Spinal cord (tissue), 10 donors: ENCODE results near the gene KCTD1. TPM values are rescaled to one million over a fixed set of nuclear protein-coding genes. Genes with fewer than 3 reads are reported as not detected.
A peak's percentile ranks its signal among the peaks of the same experiment; 100 is the strongest.

Experiments
- DNase-seq, 6 donors: peaks; one replicate each; pipeline versions ENCODE4 v3.0.0 to v3.0.0-alpha.2; 2013 to 2015; ENCODE audit warnings: low spot score in 6 of 6, low read depth in 4 of 6
- H3K27ac ChIP-seq: one replicate; pipeline ENCODE4 v1.5.1; 2013; ENCODE audit warnings: low read depth, low read length, control low read depth
- H3K27me3 ChIP-seq: one replicate; pipeline ENCODE4 v1.6.1; 2013; ENCODE audit warnings: low read length; ENCODE audit not compliant: control insufficient read depth, insufficient read depth
- H3K36me3 ChIP-seq: one replicate; pipeline ENCODE4 v1.6.1; 2013; ENCODE audit warnings: low read length; ENCODE audit not compliant: control insufficient read depth, insufficient read depth
- H3K4me1 ChIP-seq: one replicate; pipeline ENCODE4 v1.6.1; 2013; ENCODE audit warnings: low read length; ENCODE audit not compliant: control insufficient read depth, insufficient read depth
- H3K4me3 ChIP-seq: one replicate; pipeline ENCODE4 v1.5.1; 2013; ENCODE audit warnings: low read depth, low read length, control low read depth
- H3K9me3 ChIP-seq: one replicate; pipeline ENCODE4 v1.6.1; 2013; ENCODE audit warnings: low read length; ENCODE audit not compliant: control insufficient read depth, insufficient read depth
- WGBS: methylation state at CpG from one replicate; pipeline ENCODE4 v1.1.5; 2013; ENCODE audit warnings: missing lambda C conversion rate; ENCODE audit not compliant: insufficient coverage; 5-methylcytosine and 5-hydroxymethylcytosine counted together
- polyA plus RNA-seq, 2 donors: library from polyadenylated mRNA; unstranded; fragments of 120-200 nt; gene quantifications; one replicate each; pipeline ENCODE4 v1.2.1, GENCODE V29; 2013; ENCODE audit not compliant: insufficient read length in 2 of 2
- total RNA-seq, 2 donors: library from RNA; depleted of rRNA in 1 of 2; stranded (reverse); fragments of 120-200 nt in 1 of 2; fragments of >200 nt in 1 of 2; gene quantifications; one replicate each; pipeline versions ENCODE4 v1.2.3 to v1.2.4, GENCODE V29; 2013 to 2014
- donor health status: healthy.

KCTD1 gene
- total and polyA plus RNA-seq, 4 donors = 23.0 to 46.7 (median 33.9) TPM

DNA sequence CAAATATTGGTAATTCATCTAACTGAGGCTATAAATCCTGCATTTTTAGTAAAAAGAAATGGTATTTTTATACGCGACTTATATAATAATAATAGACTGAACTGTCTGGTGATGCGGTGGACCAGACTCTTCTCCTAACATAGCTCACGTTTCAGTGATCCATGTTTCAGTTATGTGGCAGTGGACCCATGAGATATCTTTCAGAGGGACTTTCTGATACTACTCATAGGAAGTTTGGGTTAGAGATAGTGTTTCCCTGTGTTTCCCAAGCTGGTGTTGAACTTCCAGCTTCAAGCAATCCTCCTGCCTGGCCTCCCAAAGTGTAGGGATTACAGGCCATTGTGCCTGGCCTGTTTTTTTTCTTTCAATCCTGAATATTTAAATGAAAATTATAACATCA is 59.2 kb downstream of the KCTD1 start:
- Histone ChIP-seq H3K36me3 (peaks cover 3% of the 10 kb centered on the region), H3K9me3 (no peaks in the 10 kb centered on the region)
- WGBS = no CpG with 5 or more reads among the region's 4 CpGs

DNA sequence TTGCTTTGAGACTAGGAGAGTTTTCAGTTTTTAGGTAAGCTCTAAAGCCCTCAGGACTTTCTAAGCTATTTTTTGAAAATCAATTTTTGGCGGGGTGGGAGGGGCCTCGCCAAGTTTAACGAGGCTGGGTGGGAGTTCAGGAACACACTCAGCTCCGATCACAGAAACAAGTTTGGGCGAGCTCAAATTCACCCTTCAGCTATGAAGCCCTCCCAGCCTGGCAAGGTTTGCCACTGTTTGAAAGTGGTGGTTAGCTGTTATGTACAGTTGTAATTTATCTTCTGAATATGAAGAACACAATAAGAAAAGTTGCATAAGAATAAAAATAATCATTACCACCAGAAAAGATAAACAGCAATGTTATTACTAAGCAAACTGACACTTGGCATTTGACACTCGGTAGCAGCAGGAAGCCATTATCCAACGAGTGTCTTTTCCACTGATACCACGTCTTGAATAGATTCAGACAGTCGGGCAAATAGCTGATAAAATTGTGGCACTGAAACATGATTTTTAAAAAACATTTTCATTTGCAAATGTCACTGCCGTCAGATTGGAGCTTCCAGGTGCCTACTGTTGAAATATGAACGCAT is 59.8 kb downstream of the KCTD1 start:
- H3K36me3 ChIP-seq = no peaks in the 10 kb centered on the region
- H3K4me1 ChIP-seq = peaks cover 7% of the 10 kb centered on the region
- no peak overlapping the region for H3K27ac ChIP-seq
- no peak for DNase-seq
- H3K27me3 ChIP-seq = no peaks in the 10 kb centered on the region
- H3K4me3 ChIP-seq = no peak overlapping the region
- no peaks in the 10 kb centered on the region for H3K9me3 ChIP-seq
- 85% methylated on average over 6 of the region's 11 CpGs for WGBS

More for the DNA sequence above, 59.2 kb downstream of the KCTD1 start:
- Histone ChIP-seq H3K27ac (no peak overlapping the region), H3K4me1 (peaks cover 7% of the 10 kb centered on the region), H3K27me3 (no peaks in the 10 kb centered on the region), H3K4me3 (no peak overlapping the region)
- no peak for DNase-seq

DNA sequence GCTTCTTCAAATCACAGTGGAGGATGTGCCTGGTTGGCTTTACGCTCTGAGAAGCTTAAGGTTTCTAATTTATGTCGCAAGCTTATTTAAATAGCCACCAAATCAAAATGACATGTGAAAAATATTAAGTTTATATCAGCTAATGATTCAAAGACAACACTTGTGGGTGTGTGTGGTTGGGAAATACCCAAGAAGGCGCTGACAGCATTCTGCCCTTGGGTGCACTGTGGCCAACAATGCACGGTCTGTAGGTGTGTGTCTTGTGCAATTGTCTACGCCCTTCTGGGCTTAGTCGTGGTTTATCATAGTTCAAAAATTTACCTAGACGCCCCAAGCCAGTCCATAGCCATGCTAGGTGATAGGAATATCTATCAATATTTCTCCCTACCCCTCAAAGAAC is 60.9 kb downstream of the KCTD1 start:
- H3K4me3 ChIP-seq = no peak overlapping the region
- H3K36me3 ChIP-seq = no peaks in the 10 kb centered on the region
- H3K27me3 ChIP-seq = no peaks in the 10 kb centered on the region
- no peak for DNase-seq
- H3K9me3 ChIP-seq = no peaks in the 10 kb centered on the region
- H3K4me1 ChIP-seq = peaks cover 7% of the 10 kb centered on the region
- H3K27ac ChIP-seq = no peak overlapping the region
- no CpG with 5 or more reads among the region's 7 CpGs for WGBS

DNA sequence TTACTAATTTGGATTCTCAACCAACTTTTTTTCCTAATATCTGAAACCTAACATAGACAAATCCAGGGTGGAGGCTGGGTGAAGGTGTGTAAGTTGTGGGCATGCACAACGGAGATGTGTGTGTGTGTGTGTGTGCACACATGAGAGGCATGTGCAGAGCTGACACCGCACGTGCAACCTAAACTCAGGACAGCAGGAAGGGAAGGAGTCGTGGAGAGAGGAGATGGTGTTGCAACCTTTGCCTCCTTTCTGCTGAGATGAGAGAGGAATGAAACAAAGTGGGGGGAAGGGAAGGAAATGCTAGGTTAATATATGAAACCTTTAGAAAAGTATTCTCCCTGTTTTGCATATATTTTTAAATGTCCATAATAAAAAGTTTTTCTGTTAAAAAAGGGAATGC is 64.7 kb downstream of the KCTD1 start:
- DNase-seq = no peak
- WGBS = 70% methylated on average over 3 of the region's 4 CpGs
- H3K4me1 ChIP-seq = peaks cover 20% of the 10 kb centered on the region
- no peaks in the 10 kb centered on the region for H3K36me3 ChIP-seq
- no peaks in the 10 kb centered on the region for H3K27me3 ChIP-seq
- no peak overlapping the region for H3K27ac ChIP-seq
- H3K9me3 ChIP-seq = no peaks in the 10 kb centered on the region
- no peak overlapping the region for H3K4me3 ChIP-seq

DNA sequence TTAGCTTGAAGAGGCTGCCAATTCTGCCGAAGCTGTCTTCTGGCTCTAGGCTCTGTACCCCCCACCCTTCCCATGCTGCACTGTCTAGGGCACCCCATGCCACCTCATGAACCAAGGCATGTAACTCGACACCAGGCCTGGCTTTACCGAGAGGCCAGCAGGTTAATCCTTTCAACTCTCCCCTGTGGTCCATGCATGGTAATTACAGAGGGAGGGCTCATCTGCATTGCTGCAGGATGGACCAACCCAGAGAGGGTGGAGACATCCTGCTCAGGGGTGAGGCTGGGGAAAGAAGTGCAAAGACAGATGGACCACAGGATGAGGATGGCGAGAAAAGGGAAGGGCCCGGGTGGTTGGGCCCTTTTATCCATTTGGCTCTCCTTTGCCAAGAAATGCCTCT is 65.8 kb downstream of the KCTD1 start:
- WGBS = 62% methylated on average over 3 of the region's 5 CpGs
- no peak overlapping the region for H3K27ac ChIP-seq
- H3K27me3 ChIP-seq = no peaks in the 10 kb centered on the region
- DNase-seq = no peak
- peaks cover 20% of the 10 kb centered on the region for H3K4me1 ChIP-seq
- no peaks in the 10 kb centered on the region for H3K36me3 ChIP-seq
- no peaks in the 10 kb centered on the region for H3K9me3 ChIP-seq
- no peak overlapping the region for H3K4me3 ChIP-seq

DNA sequence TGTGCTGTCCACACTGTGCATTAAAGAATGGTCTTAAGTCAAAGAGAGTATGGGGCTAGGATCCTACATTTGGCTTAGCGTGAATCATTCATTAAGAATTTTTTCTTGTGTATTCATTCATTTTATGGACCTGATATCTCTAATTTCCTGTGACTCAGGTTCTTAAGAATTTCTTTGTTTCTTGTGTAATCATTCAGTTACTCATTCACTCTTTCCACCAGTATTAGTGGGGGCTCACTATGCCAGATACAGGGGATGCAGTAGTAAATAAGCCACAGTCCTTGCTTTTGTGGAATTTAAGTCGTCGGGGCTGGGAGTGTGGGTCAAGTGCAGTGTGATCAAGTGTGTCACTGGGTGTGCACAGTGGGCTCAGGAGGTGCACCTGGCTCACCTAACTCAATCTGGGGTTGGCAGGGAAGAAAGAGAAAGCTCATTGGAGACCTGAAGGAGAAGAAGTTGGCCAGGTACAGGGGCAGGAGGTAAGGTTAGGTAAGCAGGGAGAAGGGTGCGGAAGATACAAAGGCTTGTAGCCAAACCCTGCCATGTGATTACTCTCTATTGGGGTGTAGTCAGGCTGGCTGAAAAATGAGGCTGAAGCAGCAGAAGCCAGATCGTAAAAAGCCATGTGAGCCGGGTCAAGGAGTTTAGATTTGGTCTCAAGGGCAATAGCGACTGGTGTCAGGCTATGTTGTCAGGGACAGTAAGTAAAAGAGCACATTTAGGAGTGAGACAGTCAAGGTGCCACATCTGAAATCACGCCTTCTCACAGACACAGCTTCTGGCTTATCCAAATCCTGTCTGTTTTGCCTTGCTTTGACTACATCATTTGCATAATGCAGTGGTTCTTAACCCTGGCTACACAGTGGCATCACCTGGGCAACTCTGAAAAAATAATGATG is 67.2 kb downstream of the KCTD1 start:
- DNase-seq = no peak
- 78% methylated on average over 7 of the region's 8 CpGs for WGBS
- H3K36me3 ChIP-seq = no peaks in the 10 kb centered on the region
- peaks cover 18% of the 10 kb centered on the region for H3K4me1 ChIP-seq
- H3K4me3 ChIP-seq = no peak overlapping the region
- no peak overlapping the region for H3K27ac ChIP-seq
- no peaks in the 10 kb centered on the region for H3K9me3 ChIP-seq
- H3K27me3 ChIP-seq = no peaks in the 10 kb centered on the region

DNA sequence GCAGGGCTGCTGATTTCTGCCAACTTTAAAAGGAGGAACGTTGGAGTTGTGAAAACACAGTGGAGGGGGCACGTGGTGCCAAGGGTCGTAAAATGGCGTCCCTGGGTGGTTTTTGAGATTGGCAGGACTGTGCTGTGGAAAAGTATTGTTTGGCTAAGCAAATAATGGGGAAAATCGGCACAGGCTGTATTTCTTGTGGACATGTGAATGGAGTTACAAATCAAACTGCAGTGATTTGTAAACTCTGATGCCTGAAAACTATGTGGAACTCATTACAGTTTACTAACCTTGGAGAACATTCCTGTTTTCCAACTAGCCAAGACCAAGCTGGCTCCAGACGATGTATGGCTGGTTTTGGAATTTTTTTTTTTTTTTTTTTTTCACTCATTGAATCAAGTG is 68.7 kb downstream of the KCTD1 start:
- H3K27me3 ChIP-seq = no peaks in the 10 kb centered on the region
- peak overlapping the region; percentile 58 for H3K27ac ChIP-seq
- no peaks in the 10 kb centered on the region for H3K36me3 ChIP-seq
- H3K4me3 ChIP-seq = no peak overlapping the region
- peak in 3 of 6 donors; percentile 13 to 42 (median 25) for DNase-seq
- peaks cover 13% of the 10 kb centered on the region for H3K4me1 ChIP-seq
- 11% methylated on average over 4 of the region's 6 CpGs for WGBS
- no peaks in the 10 kb centered on the region for H3K9me3 ChIP-seq

DNA sequence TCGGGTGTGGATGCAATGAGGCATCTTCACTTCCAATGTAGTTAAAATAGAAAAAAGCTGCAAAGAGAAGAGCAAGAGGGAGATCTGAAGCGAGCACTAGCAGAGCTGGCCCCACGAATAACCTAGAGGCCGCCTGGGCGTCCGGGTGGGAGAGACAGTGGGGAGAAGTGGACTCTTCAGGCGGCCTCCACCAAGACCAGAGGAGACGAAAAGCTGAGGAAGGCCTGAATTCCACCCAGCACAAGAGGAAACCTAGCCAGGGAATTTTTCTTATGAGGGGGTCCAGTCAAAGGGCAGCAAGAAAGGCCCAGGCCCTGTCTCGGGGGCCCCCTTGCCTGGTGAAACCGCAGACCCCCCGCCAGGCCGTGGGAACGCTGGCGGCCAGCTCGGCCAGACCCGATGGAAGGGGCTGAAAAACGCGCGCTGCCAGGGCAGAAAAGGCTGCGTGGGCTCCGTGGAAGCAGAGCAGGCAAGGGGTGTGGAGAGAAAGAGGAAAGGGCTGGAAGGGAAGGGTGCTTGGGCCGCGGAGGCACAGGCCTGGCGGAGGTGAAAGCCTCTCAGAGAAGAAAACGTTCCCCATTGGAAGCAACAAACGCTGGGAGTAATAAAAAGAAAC is 69.2 kb downstream of the KCTD1 start:
- DNase-seq = peak in 2 of 6 donors; percentile 10 to 46
- Histone ChIP-seq H3K4me3 (no peak overlapping the region), H3K27ac (peak overlapping the region; percentile 58)

DNA sequence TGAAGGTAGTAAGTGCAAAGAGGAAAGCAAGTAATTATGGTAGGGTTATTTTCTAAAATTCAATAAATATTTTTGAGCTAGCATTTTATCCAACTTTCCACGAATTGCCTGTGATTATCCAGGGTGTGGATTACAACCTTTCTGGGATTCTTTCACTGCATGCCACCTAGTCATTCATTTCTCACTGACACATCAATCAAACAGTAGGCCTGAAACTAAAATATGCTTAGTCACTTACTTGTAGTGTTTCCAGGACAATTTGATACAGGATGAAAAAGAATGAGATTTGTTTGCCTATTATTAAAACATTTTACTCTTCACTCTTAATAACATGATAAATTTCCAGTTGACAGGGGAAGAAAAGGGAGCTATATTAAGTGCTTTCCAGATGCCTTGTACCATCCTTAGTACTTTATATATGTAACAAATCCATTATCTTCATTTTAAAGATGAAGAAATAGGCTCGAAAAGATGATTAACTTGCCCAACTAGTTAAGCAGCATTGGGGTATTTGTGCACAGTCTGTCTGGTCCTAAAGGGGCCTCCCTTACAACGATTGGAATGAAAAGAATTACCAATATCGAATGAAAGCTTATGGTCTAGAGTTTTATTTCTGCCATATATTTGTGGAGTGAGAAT is 70.4 kb downstream of the KCTD1 start:
- Histone ChIP-seq H3K36me3 (no peaks in the 10 kb centered on the region), H3K4me3 (no peak overlapping the region), H3K27ac (no peak overlapping the region), H3K9me3 (no peaks in the 10 kb centered on the region), H3K27me3 (no peaks in the 10 kb centered on the region), H3K4me1 (peaks cover 13% of the 10 kb centered on the region)
- no peak for DNase-seq
- no CpG with 5 or more reads among the region's 4 CpGs for WGBS

More for the DNA sequence above, 69.2 kb downstream of the KCTD1 start:
- 34% methylated on average over 26 of the region's 26 CpGs for WGBS
- H3K4me1 ChIP-seq = peaks cover 13% of the 10 kb centered on the region
- H3K9me3 ChIP-seq = no peaks in the 10 kb centered on the region
- no peaks in the 10 kb centered on the region for H3K36me3 ChIP-seq
- no peaks in the 10 kb centered on the region for H3K27me3 ChIP-seq
